Testis (tissue), 3 donors: ENCODE measurements around the gene SYTL2. TPM values are rescaled to one million over a fixed set of nuclear protein-coding genes. Genes with fewer than 3 reads are reported as not detected.
"Not testable (repeated sequence)": the region's sequence is repeated elsewhere in the genome, so short reads cannot be mapped to it uniquely, and the experiment has no call there.

Experiments used
- DNase-seq: peaks from one replicate; pipeline ENCODE4 v3.0.0-alpha.2; 2019
- H3K27ac ChIP-seq, 2 donors: fragments of 200-600 bp; sonication (generic); one replicate each; pipeline ENCODE4 v1.5.1; 2019
- H3K27me3 ChIP-seq: fragments of 200-600 bp; sonication (generic); one replicate; pipeline ENCODE4 v1.5.1; 2019
- H3K36me3 ChIP-seq: fragments of 200-600 bp; sonication (generic); one replicate; pipeline ENCODE4 v1.5.1; 2017; ENCODE audit warnings: low read depth; ENCODE audit errors: missing control alignments
- H3K4me1 ChIP-seq: fragments of 200-600 bp; sonication (generic); one replicate; pipeline ENCODE4 v1.5.1; 2019
- H3K4me3 ChIP-seq, 2 donors: fragments of 200-600 bp; sonication (generic); one replicate each; pipeline ENCODE4 v1.5.1; 2017 to 2019
- H3K9me3 ChIP-seq: fragments of 200-600 bp; sonication (generic); one replicate; pipeline ENCODE4 v1.5.1; 2017
- POLR2A ChIP-seq: fragments of 450-650 bp; IDR thresholded peaks from one replicate; pipeline ENCODE4 v1.6.1; 2017; ENCODE audit warnings: antibody characterized with exemption, mild to moderate bottlenecking, moderate library complexity
- WGBS, 2 donors: methylation state at CpG; one replicate each; pipeline ENCODE4 v1.1.5; 2018; 5-methylcytosine and 5-hydroxymethylcytosine counted together
- intact Hi-C: fragments of 100-400 bp; cut with DNase I; formaldehyde crosslinking; loops from one replicate; pipeline ENCODE4 v1.15.1; 2023; ENCODE audit warnings: low total_unique reads
- polyA plus RNA-seq: library from polyadenylated mRNA; stranded (reverse); fragments of 350-450 nt; fragmentation: Illumina TruSeq; extraction: RNeasy Lipid Tissue Mini Kit (QIAGEN cat#74804); gene quantifications from one replicate; pipeline ENCODE4 v1.2.3, GENCODE V29; 2014; ENCODE audit warnings: low read depth, low replicate concordance; ENCODE audit not compliant: insufficient read depth
- total RNA-seq, 2 donors: library from RNA; depleted of rRNA; stranded (reverse); fragments of >200 nt; gene quantifications; one replicate each; pipeline ENCODE4 v1.2.3, GENCODE V29; 2016
- TF ChIP-seq, protein P1 (sequence below), 3 experiments: fragments of 450-650 bp in 2 of 3; fragments of 200-600 bp in 1 of 3; sonication (generic) in 1 of 3; IDR thresholded peaks; one replicate each; pipeline ENCODE4 v1.5.1; 2016 to 2019; ENCODE audit warnings: antibody characterized with exemption in 3 of 3, mild to moderate bottlenecking in 2 of 3, moderate library complexity in 1 of 3

SYTL2 gene
- total and polyA plus RNA-seq, 3 donors from 2014 or later = 12.3 to 16.9 (median 14.4) TPM

GRCh38 chr11:85656777-85657176 lies 154.2 kb downstream of the SYTL2 start:
- WGBS, 2 donors = 92 to 100% methylated on average over 1 of the region's 1 CpG
- no peak for DNase-seq
- Histone ChIP-seq H3K27me3 (no peaks in the 10 kb centered on the region), H3K36me3 (no peaks in the 10 kb centered on the region), H3K27ac (no peak overlapping the region), H3K4me3 (no peak overlapping the region), H3K4me1 (peaks cover 24% of the 10 kb centered on the region), H3K9me3 (no peaks in the 10 kb centered on the region)
- intact Hi-C loops = no loop called here
- no peak for TF ChIP-seq POLR2A
- TF ChIP-seq, protein P1, sequence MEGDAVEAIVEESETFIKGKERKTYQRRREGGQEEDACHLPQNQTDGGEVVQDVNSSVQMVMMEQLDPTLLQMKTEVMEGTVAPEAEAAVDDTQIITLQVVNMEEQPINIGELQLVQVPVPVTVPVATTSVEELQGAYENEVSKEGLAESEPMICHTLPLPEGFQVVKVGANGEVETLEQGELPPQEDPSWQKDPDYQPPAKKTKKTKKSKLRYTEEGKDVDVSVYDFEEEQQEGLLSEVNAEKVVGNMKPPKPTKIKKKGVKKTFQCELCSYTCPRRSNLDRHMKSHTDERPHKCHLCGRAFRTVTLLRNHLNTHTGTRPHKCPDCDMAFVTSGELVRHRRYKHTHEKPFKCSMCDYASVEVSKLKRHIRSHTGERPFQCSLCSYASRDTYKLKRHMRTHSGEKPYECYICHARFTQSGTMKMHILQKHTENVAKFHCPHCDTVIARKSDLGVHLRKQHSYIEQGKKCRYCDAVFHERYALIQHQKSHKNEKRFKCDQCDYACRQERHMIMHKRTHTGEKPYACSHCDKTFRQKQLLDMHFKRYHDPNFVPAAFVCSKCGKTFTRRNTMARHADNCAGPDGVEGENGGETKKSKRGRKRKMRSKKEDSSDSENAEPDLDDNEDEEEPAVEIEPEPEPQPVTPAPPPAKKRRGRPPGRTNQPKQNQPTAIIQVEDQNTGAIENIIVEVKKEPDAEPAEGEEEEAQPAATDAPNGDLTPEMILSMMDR (IDR thresholded peaks at IDR 0.05) = no peak

DNA sequence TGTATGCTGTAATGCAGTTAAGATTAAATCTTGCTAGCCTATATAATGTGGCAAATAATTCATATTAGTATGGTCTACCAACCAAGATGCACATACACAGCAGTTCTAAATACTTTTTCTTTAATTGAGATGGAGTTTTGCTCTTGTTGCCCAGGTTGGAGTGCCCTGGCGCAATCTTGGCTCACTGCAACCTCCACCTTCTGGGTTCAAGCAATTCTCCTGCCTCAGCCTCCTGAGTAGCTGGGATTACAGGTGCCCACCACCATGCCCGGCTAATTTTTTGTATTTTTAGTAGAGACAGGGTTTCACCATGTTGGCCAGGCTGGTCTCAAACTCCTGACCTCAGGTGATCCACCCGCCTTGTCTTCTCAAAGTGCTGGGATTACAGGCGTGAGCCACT lies 156.6 kb downstream of the SYTL2 start:
- H3K27me3 ChIP-seq, H3K4me1 ChIP-seq, H3K36me3 ChIP-seq, H3K27ac ChIP-seq, H3K4me3 ChIP-seq, DNase-seq, intact Hi-C loops, H3K9me3 ChIP-seq: not testable (repeated sequence)
- 97% methylated on average over 4 of the region's 4 CpGs for WGBS, 2 donors

- no peaks in the 10 kb centered on the region for H3K9me3 ChIP-seq
These were observed 158.0 kb downstream of the SYTL2 start for GRCh38 chr11:85652786-85653447.

GRCh38 chr11:85651118-85651517 lies 159.8 kb downstream of the SYTL2 start:
- no peak overlapping the region for H3K27ac ChIP-seq
- WGBS, 2 donors = 77 to 80% methylated on average over 1 of the region's 1 CpG
- no peak overlapping the region for H3K4me3 ChIP-seq
- no peaks in the 10 kb centered on the region for H3K36me3 ChIP-seq
- peaks cover 11% of the 10 kb centered on the region for H3K4me1 ChIP-seq
- no peak for DNase-seq
- TF ChIP-seq, protein P1 (IDR thresholded peaks at IDR 0.05) = no peak
- no peak for TF ChIP-seq POLR2A
- H3K27me3 ChIP-seq = no peaks in the 10 kb centered on the region
- H3K9me3 ChIP-seq = no peaks in the 10 kb centered on the region
- intact Hi-C loops = no loop called here

More at GRCh38 chr11:85652786-85653447, 158.0 kb downstream of the SYTL2 start:
- peaks cover 11% of the 10 kb centered on the region for H3K4me1 ChIP-seq
- no peak overlapping the region for H3K27ac ChIP-seq
- H3K36me3 ChIP-seq = no peaks in the 10 kb centered on the region
- no peaks in the 10 kb centered on the region for H3K27me3 ChIP-seq
- H3K4me3 ChIP-seq = no peak overlapping the region
- WGBS, 2 donors = 67 to 77% methylated on average over 3 of the region's 3 CpGs
- intact Hi-C loops = no loop called here
- TF ChIP-seq POLR2A = no peak
- TF ChIP-seq, protein P1 (IDR thresholded peaks at IDR 0.05) = no peak
- DNase-seq = no peak

GRCh38 chr11:85647604-85648299 lies 163.2 kb downstream of the SYTL2 start, which contains the start of gene TMEM126A:
TSS of gene TMEM126A (plus strand) at chr11:85647967. CDS start at chr11:85650256, 2,289 bp downstream.
- Histone ChIP-seq H3K4me3 (peak within 1 kb of the TSS; percentile 70 to 82), H3K4me1 (peaks cover 11% of the 10 kb centered on the region), H3K27ac (peak within 1 kb of the TSS; percentile 71 to 84), H3K36me3 (no peaks in the 10 kb centered on the region), H3K27me3 (no peaks in the 10 kb centered on the region), H3K9me3 (no peaks in the 10 kb centered on the region)
- intact Hi-C loops = no loop called here
- TF ChIP-seq, protein P1 (IDR thresholded peaks at IDR 0.05) = no peak
- no peak for TF ChIP-seq POLR2A
- 0 to 1% methylated on average over 25 to 33 of the region's 33 CpGs for WGBS, 2 donors
- DNase-seq = peak; percentile 94
